HG03025 (cell line): Measurements from ENCODE around the gene SPIN1.

ENCODE experiments used
- ATAC-seq: cut with Tn5 transposase; IDR thresholded peaks from one replicate; pipeline ENCODE4 v1.9.1; 2021; ENCODE audit warnings: mild to moderate bottlenecking, moderate library complexity; ENCODE audit not compliant: unreplicated experiment, low FRiP score

Gene SPIN1

GRCh38 chr9:88478246-88478645, 90.0 kb downstream of the SPIN1 start:
- ATAC-seq: no peak

DNA sequence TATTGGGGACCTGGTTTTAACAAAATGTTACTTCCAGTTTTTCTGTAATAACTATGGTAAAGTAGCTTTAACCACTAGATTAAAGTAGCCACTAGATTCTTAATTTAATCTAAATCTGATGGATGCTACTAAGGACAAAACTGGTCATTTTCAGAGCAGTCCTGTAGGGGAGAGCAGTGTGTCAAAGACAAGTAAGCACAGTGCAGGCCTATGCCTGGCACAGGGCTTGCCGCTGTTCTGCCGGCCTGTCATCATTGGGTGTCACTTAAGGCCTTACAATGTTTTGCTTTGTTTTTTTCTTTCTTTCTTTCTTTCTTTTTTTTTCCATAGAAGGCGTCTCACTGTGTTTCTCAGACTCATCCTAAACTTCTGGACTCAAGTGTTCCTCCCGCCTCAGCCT, 93.7 kb downstream of the SPIN1 start:
- no peak for ATAC-seq

DNA sequence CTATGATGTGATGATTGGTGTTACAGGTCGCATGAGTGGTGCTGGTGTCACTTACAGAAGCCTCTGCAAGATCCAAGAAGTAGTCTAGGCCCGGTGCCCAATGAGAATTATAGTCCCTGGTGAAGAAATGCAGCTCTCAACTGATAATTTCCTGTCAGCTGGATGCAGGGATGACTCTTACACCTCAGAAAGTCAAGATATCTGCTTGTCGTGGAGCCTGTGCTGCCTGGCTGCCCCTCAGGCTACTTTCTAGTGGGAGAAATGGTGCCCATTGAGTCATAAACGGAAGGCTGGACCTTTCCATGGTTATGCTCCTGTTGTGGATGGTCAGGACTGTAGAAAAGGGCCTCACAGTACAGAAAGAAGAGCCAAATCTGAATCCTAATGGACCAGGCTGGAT, 99.9 kb downstream of the SPIN1 start:
- ATAC-seq: no peak

DNA sequence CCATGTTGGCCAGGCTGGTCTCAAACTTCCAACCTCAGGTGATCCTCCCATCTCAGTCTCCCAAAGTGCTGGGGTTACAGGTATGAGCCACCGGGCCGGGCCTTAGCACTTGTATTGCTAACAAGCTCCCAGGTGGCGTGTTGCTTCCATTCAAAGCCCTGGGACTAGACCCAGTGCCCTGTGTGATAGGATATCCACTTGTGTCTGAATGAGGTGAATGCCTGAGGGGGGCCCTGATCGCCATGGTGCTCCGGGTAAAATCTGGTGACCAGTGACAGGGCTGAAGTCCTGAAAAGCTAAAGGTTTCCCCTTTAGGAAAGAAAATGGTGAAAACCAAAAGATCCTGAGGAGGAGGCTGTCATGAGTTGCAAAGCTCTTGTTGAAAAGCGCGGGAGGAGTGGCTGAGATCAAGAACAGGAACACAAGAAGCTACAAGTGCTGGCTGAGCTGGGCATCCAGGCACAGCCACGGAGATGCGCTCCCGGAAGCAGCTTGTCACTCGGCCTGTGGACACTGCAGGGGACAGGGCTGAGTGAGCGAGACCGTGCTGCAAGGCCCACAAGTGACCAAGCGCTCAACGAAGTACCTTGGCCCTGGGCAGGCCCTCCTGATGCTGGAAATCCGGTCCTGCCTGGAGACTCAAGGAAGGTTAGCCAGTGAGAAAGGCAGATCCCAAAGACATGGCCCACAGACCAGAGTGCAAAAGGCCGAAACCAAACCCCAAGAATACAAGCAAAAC, 106.9 kb downstream of the SPIN1 start:
- no peak for ATAC-seq

DNA sequence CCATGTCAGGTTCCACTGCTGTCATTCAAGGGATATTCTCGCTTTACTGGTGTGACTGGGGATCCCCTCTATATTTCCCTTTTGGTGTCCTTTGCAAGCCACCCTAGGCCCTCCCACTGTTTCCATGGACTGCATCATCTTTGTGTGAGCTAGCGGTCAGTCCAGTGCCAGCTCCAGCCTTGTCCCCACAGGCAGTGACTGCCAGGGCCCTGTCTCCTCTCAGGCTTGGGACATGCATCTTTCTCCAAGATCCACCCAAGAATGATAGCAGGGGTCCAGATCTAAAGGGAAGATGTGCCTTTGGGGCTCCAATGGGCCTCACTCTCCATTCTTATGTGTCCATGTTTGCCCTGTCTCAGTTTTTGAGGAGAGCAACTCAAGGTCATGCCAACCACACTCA, 109.0 kb downstream of the SPIN1 start:
- ATAC-seq: no peak

- ATAC-seq: no peak
Observed at GRCh38 chr9:88498880-88499279, 110.6 kb downstream of the SPIN1 start.

DNA sequence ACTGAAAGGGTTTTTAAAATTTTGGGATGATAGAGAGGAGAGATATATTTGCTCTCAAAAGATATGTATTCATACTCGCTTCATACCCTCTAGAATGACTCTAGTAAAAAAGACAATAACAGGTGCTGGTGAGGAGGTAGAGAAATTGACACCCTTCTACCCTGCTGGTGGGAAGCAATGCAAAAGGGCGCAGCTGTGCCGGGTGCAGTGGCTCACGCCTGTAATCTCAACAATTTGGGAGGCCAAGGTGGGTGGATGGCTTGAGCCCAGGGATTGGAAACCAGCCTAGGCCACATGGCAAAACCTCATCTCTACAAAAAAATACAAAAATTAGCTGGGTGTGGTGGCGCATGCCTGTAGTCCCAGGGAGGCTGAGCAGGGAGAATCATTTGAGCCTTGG, 112.8 kb downstream of the SPIN1 start:
- no peak for ATAC-seq

DNA sequence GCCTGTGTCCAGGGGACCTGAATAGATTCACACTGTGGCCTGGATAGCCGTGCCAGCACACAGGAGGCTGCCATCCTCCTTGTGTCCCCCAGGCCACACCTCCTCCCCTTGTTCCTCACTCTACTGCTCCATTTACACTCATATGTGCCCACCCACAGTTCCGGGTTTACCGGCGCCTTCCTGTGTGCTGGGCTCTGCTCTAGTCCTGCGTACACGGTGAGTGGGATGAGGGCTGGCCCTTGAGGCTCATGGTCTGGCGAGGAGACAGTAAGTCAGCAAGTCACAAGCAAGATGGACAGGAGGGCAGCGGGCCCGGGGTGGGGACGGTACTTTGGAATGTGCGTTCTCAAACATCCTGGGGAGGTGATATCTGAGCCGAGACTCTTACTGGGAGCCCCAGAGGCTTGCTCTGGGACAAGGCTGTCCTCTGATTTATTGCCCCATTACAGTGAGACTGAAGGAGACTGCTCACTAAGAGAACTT, 114.3 kb downstream of the SPIN1 start:
- ATAC-seq: no peak

- ATAC-seq: no peak
Observed at GRCh38 chr9:88503081-88503844, 115.0 kb downstream of the SPIN1 start.

DNA sequence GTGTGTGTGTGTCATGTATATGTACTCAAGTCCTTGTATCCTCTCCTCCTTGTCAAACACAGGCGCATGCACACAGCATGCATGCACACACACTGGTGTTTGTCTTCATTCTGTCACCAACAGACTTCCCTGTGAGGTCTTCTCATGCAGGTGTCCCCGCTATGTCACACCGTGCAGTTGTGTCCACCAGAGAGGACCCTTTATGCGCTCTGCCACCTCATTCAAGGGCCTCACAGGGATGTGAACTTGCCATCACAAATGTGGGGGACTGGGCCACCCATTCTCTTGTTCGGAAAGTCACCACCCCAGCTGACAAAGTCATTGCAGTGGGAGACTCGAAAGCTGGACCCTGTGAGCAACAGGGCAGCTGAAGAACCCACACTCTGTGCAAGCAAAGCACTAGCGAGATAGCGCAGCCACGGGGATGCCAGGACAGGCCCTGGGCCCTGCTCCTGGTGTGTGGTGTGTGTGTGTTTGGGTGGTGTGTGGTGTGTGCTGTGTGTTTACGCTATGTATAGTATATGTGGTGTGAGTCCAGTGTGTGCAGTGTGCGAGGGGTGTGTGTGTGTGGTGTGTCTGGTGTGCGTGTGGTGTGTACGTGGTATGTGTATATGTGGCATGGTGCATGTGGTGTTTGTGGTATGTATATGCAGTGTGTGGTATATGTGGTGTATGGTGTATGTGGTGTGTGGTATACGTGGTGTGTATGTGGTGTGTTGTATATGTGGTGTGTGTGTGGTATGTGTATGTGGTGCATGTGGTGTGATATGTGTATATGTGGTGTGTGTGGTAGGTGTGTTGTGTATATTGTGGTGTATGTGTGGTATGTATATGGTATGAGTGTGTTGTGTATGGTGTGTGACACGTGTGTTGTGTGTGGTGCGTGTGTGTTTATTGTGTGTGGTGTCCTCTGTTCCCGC, 115.9 kb downstream of the SPIN1 start:
- no peak for ATAC-seq

GRCh38 chr9:88508326-88508725, 120.1 kb downstream of the SPIN1 start:
- ATAC-seq: no peak

- ATAC-seq: no peak
Observed at GRCh38 chr9:88511906-88512305, 123.7 kb downstream of the SPIN1 start.

- no peak for ATAC-seq
Observed at GRCh38 chr9:88514247-88514646, 126.0 kb downstream of the SPIN1 start.

- ATAC-seq: no peak
Observed at GRCh38 chr9:88521308-88521707, 133.1 kb downstream of the SPIN1 start.

GRCh38 chr9:88522360-88522759, 134.1 kb downstream of the SPIN1 start:
- no peak for ATAC-seq

DNA sequence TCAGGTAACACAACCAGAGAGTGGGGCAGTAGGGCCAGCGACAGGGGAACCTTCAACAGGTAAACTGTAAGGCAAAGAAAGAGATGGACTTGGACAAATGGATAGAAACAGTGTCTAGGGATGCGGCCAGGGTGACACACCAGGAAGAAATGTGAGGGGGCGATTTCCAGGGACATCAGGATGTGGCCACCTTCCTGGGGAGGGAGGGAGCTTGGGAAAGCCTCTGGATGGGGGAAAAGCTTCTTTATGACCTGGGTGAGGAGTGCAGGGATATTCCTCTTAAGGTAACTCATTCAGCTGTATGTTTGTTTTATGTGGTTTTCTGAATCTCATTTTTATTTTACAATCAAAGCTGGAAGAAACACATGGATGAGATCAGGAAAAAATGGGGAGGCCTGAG, 134.8 kb downstream of the SPIN1 start:
- no peak for ATAC-seq

GRCh38 chr9:88524911-88525310, 136.7 kb downstream of the SPIN1 start:
- ATAC-seq: no peak

- ATAC-seq: no peak
Observed at GRCh38 chr9:88527618-88528017, 139.4 kb downstream of the SPIN1 start.
